NCI-H2081 treated with DMSO at 0.1 percent for 48 hours (cell line): ENCODE data around the gene HYDIN.
"Not testable (repeated sequence)": the region's sequence is repeated elsewhere in the genome, so short reads cannot be mapped to it uniquely, and the experiment has no call there.

ENCODE experiments used
- DNase-seq: peaks from one replicate; lab custom pipeline; 2025; lab: John Stamatoyannopoulos, UW

Gene HYDIN

DNA sequence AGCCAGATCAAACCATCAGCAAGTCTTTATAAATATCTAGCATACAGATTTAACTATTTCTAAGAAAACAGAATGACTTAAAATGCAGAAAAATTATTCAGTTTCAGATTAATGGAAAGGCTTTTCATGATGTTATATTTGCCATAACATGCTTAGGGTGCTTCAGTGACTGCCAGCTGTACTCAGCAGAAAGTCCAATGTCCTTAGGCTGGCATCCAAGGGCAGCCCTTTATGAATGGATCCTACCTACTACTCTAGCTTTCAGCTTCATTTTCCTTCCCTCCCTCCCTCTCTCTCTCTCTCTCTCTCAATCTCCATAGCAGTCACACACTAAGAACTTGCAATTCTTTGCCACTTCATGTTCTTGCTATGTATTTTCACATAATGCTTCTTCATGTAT, 124.6 kb downstream of the HYDIN start:
- not testable (repeated sequence) for DNase-seq

DNA sequence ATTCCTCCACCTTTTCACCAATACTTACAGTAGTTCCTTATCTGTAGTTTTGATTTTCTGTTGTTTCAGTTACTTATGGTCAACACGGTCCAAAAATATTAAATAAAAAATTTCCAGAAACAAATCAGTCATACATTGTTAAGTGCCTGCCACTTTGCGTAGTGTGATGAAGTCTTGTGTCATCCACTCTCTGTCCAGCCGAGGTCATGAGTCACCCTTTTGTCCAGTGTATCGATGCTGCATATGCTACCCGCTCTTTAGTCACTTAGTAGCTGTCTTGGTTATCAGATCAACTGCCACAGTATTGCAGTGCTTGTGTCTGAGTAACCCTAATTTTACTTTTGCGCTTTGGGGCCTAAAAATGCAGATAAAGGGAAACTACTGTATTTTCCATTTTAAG, 146.9 kb downstream of the HYDIN start:
- not testable (repeated sequence) for DNase-seq

DNA sequence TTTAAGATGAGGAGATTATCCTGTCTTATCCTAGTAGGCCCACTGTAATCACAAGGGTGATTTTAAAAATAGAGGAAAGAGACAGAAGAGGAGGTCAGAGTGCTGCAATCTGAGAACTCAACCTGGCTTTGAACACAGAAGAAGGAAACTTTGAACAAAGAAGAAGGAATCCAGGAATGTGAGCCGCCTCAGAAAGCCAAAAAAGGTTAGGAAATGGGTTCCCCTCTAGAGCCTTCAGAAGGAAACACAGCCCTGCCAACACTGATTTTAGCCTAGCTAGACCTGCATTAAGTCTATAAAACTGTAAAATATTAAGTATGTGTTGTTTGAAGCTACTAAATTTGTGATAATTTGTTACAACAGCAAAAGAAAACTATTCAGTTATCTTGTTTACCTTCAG, 149.7 kb downstream of the HYDIN start:
- not testable (repeated sequence) for DNase-seq

DNA sequence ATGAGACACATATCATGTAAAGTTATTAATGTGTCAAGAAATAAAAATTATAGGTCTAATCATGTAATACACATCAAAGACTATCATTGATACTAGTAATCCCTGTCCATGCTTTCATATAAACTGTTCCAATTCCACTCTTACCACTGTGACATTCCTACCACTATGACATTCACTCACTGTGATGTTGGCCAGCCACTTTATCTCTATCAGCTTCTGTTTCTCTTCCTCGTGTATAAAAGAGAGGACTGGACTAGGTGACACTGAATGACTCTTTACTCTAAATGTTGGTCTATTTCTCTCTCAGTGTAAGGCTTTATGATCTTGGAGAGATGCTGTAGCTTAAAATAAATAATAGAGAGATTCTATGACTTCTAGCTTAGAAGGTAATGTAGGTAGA, 150.3 kb downstream of the HYDIN start:
- DNase-seq = not testable (repeated sequence)

DNA sequence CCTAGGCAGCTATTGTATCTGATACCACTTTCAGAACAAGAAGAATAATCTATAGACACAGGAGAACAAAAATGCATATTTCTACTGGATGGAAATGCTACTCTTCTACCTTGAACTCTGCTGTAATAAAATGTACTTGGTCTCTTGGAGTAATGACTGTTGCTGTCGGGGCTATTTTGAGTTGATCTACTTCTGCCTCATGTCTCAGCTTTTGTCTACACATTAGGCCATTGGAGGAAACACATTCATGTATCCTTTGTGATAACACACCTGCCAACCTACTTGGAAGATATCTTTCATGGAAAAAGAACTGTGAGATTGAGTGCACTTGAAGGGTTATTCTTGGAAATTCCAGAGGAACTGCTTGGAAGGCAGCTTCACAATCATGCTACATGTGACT, 159.9 kb downstream of the HYDIN start:
- DNase-seq = not testable (repeated sequence)

DNA sequence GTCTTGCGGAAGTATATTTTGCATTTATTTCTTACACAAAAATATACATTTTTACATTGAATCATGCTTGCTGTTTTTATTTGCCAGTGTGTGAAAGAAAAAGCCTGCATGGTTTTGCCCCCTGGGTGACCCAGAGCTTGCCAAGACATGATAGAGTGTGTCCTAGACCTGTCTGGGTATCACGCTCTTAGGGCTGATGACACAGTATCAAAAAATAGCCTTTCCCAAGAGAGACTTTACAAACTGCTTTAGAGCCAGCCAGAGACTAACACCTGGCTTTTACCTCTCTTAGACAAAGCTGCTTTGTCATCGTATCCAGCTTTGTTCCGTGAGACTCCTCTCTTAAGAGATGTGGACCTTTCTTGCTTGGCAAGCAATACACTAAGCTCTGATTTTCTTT, 160.7 kb downstream of the HYDIN start:
- not testable (repeated sequence) for DNase-seq

DNA sequence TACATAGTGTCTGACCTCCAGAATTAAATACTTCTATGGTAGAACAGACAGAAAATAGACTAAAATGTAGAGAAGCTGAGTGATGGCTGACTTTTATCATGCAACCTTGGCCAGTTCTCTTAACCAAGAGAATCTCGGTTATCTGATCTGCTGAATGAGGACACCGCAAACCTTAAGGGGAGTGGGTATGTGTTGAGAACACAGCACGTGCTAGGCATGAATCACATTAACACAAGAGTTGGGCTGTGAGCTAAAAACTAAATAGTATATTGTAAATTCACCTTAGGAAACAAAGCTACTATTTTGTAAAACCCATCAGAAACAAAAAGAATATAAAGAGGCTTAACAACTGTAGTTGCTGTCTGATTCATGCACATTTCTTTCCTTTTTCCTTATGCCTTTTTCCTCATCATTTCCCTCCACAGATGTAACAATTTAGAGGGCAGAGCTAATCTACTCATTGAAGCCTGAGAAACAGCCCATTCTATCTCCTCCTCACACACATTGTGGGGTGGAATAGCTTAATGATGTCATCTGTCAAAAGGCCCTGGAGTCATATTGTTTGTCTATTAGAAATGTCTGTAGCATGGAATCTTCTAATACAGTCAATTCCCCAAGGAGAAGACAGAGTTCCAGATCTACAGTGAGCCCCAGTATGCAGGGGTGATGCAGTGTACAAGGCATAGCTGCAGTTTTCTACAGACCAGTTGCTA, 176.5 kb downstream of the HYDIN start:
- DNase-seq = not testable (repeated sequence)

DNA sequence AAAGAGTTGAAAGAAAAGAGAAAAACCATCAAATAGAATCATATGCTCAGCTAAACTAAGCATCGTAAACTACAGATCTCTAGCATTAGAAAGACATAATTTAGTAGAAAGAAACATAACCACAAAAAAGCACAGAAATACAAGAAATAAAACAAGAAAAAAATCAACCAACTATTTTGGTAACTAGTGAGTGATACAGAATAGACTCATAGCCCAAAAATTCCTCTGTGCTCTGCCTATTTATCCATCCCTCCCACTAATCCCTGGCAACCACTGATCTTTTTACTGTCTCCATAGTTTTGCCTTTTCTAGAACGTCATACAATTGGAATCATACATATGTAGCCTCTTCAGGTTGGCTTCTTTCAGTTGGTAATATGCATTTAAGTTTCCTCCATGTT, 180.2 kb downstream of the HYDIN start:
- not testable (repeated sequence) for DNase-seq

DNA sequence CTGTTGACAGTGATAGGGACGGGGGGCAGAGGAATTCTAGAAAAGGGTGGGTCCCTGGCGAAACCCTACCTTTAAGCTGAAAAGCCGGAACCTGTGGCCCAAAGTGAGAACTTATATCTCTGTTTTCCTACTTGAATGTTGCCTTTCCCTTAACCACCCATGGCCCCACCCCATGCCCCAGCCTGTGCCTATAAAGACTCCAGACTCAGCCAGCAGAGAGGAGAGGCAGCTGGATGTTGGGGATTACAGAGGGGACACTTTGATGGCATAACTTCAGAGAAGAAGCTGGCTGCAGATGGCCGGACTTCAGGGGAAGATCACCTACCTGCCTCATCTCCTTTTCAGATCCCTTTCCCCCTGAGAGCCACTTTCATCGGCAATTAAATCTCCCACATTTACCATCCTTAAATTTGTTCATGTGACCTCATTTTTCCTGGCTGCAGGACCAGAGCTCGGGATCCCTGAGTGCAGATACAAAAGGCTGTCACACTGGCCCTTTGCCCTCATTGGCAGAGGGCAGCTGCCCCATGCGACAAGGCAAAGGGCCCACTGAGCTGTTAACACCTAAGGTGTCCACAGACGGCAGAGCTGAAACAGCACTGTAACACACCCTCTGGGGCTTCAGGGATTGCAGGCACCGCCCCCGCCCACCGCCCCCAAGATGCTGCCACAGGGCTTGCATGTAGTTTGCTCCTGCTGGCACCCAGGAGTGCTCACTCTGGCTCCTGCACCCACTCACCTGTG, 191.0 kb downstream of the HYDIN start:
- DNase-seq = not testable (repeated sequence)

DNA sequence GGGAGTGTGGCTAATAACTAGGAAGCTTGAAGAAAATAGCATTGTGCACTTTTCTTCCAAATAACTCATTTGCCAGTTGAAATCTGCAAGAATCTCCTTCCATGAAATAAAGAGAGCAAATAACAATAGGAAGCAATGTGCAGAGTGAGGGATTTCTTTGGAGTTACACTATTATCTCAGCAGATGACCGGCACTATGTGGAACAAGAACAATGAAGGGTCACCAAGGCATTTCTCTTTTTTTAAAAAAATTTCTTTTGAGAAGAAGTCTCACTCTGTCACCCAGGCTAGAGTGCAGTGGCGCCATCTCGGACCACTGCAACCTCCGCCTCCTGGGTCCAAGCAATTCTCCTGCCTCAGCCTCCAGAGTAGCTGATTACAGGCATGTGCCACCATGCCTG, 192.1 kb downstream of the HYDIN start:
- DNase-seq = not testable (repeated sequence)

DNA sequence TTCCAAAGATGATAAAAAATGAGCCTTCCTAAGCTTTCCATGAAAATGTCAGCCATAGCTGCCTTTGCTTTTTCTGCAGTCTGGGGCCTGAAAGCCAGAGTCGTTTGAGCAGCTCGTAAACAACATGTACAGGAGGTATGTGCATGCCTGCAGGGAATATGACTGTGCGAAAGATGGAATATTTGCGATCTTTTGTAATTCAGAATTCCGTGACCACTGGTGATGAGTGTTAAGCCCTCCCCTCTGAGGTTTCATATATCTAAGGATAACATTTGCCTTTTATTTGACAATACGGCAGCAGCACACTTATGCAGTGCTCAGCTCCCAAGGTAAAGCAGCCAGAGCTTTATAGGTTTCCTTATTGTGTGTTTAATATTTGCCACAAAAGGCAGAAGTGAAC, 192.5 kb downstream of the HYDIN start:
- not testable (repeated sequence) for DNase-seq

DNA sequence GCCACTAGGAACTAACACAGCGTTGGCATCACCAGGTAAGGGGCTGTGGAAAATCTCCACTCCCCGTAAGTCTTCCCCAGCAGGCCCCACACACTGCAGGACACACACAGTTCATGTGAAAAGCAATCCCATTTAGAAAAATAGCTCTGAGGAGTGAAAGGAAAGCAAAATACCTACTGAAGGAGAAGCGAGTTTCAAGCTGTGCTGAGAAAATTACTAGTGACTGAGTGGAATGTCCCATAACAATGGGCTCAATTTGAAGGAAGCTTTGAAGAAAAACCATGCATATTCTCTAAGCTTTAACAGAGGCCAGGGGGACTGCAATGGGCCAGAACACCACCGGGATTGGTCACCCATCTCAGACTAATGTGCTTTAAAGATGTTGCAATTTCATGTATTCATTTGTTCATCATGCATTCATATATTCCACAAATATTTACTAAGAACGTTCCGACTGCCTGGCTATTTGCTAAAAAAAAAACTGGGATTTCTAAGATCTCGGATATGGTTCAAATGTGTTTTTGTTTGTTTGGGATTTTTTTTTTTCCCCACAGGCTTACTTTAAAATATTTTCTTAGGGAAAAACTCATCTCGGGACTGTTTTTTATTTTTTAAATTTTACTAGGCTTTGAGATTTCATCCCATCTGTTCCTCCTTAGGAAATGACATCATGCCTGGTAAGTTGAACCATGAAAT, 202.3 kb downstream of the HYDIN start:
- DNase-seq = not testable (repeated sequence)

DNA sequence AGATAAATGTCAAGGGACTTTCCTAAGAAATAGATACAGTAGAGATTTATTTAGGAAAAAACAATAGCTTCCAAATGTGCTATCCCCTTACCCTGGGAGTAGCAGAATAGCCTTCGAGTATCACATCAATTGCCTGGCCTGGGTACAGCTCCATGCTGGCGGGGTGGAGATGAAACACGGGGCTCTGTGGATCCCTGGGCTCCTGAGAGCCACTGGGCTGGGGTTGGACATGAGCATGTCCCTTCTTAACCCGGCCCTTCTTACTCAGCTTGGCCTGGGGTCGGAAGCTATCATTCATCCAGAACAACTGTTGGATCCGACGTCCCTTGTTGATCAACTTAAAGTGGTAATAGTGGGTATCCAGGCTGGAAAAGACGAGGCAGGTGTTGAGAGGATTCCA, 203.0 kb downstream of the HYDIN start:
- DNase-seq = not testable (repeated sequence)

DNA sequence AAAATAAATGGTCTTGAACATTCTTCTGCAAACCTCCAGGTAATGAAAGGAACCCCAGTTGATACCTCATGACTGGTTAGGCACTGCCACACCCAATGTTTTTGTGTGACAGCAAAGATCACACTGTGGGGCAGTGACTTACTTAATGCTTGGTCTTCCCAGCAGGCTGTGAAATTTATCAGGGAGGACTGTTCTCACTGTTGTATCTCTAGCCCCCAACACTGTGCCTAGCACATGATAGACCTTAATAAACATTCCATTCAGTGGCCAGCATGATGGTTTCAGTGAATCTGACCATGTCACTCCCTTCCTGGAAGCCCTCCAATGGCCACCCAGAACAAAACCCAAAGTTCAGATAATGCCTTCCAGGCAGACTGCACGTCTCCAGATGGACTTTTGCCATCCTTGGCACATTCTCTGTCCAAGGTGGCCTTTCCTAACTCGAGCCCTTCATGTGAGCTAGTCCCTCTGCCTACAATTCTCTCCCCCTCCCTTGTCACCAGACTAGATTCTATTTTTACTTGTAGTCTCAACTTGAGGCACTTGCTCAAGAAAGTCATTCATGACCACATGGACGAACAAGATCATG, 206.6 kb downstream of the HYDIN start:
- not testable (repeated sequence) for DNase-seq

DNA sequence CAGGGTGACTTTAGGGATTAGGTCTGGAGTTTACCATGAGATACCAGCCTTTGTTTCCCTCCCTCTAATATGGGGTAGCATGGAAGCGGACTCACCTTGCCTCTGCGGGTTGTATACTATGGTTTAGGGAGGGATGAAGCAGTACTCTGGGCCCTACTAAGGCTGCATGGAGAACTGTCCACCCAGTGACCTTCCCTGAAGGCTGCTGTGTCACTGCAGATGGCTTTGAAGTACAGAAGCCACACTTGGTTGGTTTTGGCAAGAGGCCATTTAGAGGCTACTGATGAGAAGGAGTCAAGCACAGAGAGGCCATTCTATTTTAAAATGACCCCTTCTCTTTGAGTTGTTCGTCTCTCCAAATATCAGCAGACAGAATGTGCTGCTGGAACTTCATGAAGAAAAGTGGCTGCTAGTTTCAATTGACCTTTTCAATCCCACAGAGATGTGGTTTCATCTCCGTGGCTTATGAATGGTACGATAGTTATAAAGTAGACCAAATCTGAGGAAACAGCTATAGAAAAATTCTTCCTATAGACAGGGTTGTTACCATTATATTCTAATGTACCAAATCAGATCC, 208.5 kb downstream of the HYDIN start:
- DNase-seq = not testable (repeated sequence)

DNA sequence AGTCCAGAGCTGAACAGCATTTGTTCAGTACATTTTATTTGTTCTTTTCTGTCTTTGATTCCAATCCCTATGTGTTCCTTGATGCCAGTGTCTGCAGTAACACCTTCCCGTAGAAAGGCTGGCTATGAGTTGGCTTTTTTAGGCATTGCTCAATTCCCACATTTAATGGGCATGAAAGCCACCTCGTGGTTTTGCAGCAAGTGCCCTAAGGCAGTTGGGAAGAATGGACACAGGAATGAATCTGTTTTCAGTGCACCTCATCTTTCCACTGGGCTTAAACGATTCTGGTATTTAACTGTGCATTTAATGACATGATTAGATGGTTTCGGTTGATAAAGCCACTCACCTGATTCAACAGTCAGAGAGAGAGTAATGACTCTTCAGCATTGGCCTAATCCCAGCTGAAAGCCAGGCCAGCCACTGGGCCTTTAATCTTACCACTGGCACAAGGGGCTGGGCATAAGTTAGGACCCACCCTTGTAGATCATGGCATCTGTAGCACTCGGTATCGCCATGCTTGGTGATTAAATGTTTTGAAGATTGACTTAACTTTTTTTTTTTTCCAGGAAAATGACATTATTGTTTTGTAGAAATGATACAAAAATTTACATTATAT, 211.3 kb downstream of the HYDIN start:
- not testable (repeated sequence) for DNase-seq

DNA sequence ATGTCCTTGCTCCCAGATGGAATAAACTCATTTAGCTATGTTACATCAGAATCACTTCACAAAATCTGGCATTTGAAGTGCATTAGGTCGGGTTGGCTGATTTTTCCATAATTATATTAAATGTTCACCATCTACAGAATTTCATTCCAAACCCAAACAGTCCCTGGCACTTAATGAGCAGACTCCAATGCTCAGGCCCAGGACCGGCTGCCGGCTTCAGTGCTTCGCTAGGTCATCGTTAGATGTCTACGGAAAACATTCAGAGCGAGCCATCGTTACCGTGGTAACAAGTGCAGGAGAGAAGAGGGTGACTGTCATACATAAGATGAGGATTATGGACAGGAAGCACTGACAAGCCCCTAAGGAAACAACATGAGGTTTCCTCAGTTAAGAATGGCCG, 215.1 kb downstream of the HYDIN start:
- DNase-seq = not testable (repeated sequence)

DNA sequence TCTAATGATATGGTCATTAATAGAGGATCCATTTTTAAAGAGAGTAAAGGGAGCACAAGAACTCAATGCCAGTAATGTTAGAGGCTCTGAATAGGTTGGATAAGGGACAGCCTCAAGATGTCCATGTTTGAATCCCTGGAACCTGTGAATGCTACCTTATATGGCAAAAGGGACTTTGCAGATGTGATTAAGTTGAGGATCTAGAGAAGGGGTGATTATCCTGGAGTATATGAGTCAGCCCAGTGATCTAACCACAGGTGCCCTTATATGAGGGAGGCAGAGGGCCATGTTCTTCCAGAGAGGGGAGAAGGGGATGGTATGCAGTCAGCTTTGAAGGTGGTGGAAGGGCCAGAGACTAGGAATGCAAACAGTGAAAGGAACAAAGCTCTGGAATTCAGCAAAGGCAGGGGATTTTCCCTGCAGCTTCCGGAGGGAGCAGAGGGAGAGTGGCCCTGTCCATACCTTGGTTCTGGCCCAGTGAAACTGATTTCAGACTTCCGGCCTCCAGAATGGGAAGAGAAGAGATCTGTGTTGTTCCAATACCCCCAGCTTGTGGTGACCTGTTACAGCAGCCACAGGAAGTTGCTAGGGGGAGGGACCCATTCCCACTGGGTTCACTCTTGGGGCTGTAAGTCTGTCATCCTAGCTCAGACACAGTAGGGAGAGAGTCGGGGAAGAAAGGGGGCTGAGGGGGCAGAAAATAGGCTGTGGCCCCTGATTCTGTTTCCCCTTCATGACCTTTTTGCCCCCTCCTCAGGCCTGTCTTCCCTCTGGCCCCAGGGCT, 220.9 kb downstream of the HYDIN start:
- DNase-seq = not testable (repeated sequence)

DNA sequence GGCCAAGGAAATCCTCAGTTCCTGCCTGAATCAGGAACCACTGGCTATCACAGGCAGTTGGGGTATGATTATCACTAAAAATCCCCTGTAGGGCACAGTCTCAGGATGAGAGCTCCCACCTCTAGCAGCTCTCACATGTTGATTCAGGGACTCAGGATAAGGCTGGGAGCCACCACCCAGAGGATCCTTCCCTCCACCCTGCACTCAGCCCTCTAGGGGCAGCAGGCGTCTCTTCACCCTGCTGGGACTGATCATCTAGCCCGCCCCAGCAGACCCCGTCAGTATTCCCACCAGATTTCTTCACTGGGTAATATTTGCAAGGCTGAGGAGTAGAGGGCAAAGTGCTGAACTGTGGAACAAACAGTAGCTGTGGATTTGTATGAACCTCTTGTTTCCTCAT, 224.0 kb downstream of the HYDIN start:
- DNase-seq = not testable (repeated sequence)

DNA sequence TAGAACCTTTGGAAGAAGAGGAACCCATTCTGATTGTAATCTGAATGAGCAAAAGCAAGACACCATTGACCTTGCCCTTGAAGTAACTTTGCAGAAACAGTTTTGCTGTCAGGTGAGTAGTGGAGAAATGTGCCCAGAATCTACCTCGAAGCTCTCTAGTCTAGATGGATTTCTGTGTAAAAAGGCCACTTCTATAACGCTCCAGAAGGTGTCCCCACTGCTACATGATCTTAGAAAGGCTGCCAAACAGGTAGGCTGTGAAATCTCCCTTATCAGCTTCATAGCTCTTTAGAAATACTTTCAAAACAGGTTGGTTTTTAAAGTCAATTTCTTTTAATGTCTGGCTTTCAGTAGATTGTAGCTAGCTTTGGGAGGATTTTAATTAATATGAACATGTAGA, 230.8 kb downstream of the HYDIN start:
- DNase-seq = not testable (repeated sequence)

DNA sequence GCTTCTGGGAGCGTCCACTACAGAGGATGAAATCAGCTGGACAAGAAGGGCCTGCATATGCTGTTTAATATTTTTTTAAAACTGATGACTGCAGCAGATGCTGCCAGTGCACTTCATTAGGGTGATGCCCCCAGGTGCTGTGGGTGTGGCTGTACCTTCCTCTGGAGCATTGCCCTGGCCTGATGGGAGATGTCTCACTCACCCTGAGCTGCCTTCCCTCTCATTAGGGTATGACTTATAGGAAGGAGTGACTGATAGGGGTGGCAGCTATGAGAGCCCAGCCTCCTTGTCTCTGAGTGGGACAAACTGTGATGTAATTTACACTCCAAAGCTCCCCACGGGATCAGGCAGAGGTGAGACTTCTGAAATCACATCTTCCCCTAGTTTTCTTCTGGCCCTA, 234.7 kb downstream of the HYDIN start:
- DNase-seq = not testable (repeated sequence)
